Islet of Langerhans (tissue), 1 donor: ENCODE measurements around the gene SLC39A2.
"Not testable (repeated sequence)": the region's sequence is repeated elsewhere in the genome, so short reads cannot be mapped to it uniquely, and the experiment has no call there.

Experiments
- FAIRE-seq: peaks from one replicate; lab custom pipeline; 2011; peaks lifted over from hg19 to GRCh38; lab: Jason Lieb, UNC

Gene SLC39A2

GRCh38 chr14:20998674-20999366, at the start of gene SLC39A2:
TSS of gene SLC39A2 (plus strand) at chr14:20999293. CDS start at chr14:20999447, 154 bp downstream.
- FAIRE-seq, result no peak

GRCh38 chr14:20954736-20955537, 44.2 kb upstream of the SLC39A2 start, which contains the start of gene RNASE2:
TSS of gene RNASE2 (plus strand) at chr14:20955487. CDS start at chr14:20955772, 285 bp downstream.
- FAIRE-seq, result not testable (repeated sequence)

GRCh38 chr14:20955538-20955873, 43.6 kb upstream of the SLC39A2 start:
- not testable (repeated sequence) for FAIRE-seq

GRCh38 chr14:20956376-20956976, 42.6 kb upstream of the SLC39A2 start:
- FAIRE-seq, result no peak

- FAIRE-seq, result not testable (repeated sequence)
Measured at GRCh38 chr14:20958946-20959345, 40.1 kb upstream of the SLC39A2 start.

DNA sequence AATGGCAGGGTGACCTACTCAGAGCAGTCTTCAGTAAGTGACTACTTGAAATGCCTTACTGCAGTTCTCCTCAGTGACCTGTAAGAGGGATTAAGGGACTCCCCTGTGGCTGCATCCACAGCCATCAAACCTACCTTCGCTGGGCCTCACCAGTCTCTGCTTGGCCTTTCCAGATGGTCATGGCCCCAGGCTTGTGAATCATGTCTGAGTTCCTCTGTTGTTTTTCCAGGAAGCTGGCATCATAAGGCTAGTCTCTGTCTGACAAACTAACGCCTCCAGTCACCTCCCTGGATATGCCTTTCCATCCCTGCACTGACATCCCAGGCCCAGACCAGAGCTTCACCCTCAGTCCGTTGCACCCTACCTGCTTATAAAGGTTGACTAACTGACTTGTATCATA, 29.8 kb upstream of the SLC39A2 start:
- no peak for FAIRE-seq

DNA sequence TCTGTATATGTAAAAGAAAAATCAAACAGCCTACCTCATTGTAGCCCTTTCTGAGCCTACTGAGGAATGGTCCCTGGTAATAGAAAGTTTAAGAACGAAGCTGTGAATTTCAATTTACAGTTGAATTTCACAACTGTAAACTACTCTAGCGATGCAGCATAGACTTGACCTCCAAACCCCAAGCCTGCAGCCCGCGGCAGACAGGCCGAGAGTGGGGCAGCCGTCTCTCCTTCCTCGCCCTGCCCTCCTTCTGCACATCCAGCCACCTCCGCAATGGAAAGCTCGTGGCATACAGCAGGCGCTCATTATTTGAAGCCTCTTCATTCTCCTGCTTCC, 28.5 kb upstream of the SLC39A2 start:
- FAIRE-seq, result no peak

DNA sequence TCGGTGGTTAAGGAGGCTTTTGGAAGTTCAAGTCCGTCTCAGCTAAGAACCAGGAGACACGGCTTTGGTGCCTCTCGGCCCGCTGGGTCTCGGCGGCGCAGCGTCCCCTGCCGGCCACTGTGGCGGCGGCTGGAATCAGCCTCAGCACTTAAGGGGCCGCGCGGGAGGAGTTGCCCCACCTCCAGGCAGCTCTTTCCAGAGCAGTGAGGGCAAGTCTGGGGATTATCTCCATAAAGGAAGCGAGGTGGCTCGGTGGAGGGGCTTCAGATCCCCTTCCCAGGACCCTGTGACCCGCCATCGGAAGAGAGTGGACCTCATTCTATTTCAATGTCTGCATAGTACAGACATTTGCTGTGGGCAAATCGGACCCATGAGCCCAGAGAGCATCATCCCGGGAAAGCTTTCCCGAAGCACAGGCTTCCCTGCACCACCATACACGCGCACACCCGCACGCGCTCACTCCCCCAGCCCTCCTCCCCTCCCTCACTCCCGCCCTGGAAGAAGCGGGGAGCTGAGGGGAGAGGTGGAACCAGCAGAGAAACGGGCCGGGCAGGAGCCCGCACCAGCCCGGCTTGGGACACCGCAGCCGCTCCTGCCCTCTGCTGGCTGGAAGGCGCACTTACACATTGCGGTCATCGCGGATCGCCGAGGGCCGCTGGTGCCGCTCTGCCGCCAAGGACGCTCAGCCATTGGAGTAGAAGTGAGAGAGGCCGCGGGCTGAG, 27.9 kb upstream of the SLC39A2 start:
- no peak for FAIRE-seq

GRCh38 chr14:20971705-20972021, 27.4 kb upstream of the SLC39A2 start:
- no peak for FAIRE-seq

DNA sequence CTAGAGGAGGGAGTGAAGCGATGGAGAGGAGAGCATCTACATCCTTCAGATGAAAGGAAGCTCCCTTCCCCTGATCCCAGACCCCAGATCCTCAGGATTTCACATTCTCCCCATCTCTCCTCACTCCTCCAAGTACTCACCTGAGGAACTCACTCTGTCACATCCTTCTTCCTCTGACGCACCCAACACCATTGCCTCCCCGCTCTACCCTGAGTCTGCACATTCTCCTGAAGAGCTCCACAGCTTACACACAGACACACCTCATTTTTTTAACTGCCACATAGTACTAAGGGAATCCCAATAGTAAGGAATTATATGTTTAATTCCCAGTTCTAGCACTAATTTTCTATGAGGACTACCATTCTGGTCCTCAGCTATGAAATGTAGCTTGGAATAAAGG, 25.6 kb upstream of the SLC39A2 start:
- FAIRE-seq, result no peak

DNA sequence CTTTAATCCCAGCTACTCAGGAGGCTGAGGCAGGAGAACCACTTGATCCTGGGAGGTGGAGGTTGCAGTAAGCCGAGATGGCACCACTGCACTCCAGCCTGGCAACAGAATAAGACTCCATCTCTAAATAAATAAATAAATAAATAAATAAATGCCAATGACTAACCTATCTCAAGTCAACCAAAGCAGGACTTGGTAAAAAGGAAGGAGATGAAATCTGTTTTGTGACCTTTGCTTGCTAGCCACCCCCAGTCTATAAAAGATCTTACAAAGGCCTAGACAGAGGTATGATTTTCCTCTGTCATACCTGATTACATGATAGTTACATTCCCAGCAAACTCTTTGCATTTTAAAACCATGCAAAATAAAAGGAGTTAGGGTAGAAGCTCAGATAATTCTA, 22.8 kb upstream of the SLC39A2 start:
- FAIRE-seq, result no peak

DNA sequence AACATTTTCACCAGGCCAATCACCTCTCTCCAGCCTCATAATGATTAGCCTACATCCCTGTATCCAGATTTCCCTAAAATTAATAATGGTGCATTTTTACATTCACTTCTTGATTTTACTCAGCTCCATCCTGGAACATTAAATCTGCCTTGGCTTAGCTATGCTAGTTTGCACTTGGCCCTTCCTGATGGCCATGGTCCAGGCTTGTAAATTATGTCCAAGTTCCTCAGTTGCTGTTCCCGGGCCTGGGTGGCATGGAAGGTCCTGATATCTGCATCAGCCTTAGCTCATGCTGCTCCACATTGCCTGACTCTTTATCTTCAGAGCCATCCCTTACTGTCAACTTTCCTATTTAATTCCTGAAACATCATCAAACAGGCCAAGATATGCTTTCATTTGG, 20.4 kb upstream of the SLC39A2 start:
- no peak for FAIRE-seq

GRCh38 chr14:20980906-20981305, 18.2 kb upstream of the SLC39A2 start:
- FAIRE-seq, result no peak

GRCh38 chr14:20982646-20983369, 16.3 kb upstream of the SLC39A2 start:
- FAIRE-seq, result no peak

- not testable (repeated sequence) for FAIRE-seq
Measured at GRCh38 chr14:20985650-20986049, 13.4 kb upstream of the SLC39A2 start.

- FAIRE-seq, result no peak
Measured at GRCh38 chr14:20986811-20987210, 12.3 kb upstream of the SLC39A2 start.

- no peak for FAIRE-seq
Measured at GRCh38 chr14:20988717-20989470, 10.2 kb upstream of the SLC39A2 start.

DNA sequence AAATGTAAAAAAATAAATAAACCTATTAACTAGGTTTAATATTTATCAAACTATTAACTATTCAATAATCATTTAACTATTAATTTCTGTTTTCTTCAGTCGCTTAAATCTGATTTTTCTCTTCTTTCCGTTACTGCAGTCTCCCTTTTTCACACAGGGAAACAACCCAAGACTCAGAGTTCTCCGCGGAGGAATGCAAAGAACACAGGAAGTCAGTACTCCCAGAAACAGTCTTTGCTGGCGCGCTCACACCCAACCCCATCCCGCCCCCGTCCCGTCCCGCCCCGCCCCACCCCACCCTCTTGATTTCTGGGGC, 9.7 kb upstream of the SLC39A2 start:
- no peak for FAIRE-seq

DNA sequence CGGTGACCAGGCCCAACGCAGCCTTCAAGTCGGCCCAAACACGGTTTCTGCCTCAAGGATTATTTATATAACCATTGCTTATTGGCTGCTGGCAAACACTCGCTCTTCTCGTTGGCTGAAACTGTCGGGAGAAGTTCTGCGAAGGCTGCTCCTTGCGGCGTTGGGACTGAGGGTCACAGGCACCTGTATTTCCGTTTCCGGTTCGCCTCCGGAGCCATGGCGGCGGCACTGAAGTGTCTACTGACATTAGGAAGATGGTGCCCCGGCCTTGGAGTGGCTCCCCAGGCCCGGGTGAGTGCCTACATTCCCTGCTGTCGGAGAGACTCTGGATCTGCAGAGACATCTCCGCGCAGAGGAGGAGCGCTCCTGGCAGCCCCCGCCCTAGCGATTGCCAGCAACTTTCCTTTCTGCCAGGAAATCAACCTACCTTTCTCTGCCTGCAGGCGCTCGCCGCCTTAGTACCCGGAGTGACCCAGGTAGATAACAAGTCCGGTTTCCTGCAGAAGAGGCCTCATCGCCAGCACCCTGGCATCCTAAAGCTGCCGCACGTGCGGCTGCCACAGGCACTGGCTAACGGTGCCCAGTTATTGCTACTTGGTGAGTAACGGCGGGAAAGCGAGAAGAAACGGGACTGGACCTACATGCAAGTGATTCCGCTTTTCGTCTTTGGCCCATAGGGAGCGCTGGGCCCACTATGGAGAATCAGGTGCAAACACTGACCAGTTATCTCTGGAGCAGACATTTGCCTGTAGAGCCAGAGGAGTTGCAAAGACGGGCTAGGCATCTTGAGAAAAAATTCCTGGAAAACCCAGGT, 9.1 kb upstream of the SLC39A2 start, which contains the start of gene METTL17:
TSS of gene METTL17 (plus strand) at position 194 of the 814 bp plus-strand sequence. CDS start at position 217, 23 bp downstream.
- FAIRE-seq, result peak; percentile 79

- FAIRE-seq, result no peak
Measured at GRCh38 chr14:20996521-20996920, 2.6 kb upstream of the SLC39A2 start.

DNA sequence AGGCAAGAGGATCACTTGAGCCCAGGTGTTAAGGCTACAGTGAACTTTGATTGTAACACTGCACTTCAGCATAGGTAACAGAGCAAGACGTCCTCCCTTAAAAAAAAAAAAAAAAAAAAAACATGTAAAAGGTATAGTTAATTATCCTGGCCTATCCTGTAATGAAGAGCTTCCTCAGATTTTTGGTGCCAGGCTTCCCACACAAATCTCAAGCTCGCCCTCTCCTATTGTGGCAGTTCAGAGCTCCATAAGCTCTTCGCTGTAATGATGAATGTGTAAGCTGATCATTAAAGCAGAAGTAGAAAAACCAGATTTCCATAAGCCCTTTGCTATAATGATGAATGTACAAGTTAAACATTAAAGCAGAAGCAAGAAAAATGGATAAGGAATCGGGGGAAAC, 2.0 kb upstream of the SLC39A2 start:
- no peak for FAIRE-seq
